HG03571 (cell line): Measurements from ENCODE around the gene COL4A2.
"Not testable (repeated sequence)": the region's sequence is repeated elsewhere in the genome, so short reads cannot be mapped to it uniquely, and the experiment has no call there.

ENCODE experiments used
- ATAC-seq: cut with Tn5 transposase; IDR thresholded peaks from one replicate; pipeline ENCODE4 v1.9.1; 2021; ENCODE audit not compliant: unreplicated experiment

Gene COL4A2

DNA sequence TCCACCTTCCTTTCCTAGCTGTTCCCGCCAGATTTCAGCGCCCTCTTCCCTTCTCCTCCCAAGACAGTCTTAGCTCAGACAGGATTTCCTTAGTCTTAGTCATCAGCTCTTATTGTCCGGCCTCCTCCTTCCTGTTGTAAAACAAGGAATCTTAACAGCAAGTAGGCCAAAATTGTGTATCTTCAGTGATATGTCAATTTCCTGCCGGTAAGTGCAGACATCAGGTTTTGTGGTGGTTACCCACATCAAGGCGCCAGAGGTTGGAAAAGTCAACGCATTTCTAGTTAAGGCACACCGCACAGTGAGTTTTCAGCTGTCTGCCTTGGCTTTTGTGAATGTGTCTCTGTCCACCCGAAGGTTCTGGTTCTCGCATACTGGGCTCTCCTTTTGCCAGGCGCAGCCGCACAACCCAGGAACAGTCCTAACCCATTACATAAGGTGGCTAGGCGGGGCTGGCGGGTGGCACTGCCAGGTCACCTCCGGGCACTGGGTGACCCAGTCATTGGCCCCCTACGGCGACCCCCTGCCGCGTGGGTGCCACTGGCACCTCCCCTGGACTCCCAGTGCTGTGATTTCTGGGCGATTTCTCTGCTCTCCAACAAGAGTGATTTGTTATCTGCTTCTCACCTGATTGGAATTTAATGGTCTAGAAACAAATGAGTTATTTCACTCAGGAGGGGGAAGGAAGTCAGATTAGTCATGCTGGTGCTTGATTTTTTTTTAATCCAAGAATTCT is 12.9 kb downstream of the COL4A2 start:
- ATAC-seq = no peak

DNA sequence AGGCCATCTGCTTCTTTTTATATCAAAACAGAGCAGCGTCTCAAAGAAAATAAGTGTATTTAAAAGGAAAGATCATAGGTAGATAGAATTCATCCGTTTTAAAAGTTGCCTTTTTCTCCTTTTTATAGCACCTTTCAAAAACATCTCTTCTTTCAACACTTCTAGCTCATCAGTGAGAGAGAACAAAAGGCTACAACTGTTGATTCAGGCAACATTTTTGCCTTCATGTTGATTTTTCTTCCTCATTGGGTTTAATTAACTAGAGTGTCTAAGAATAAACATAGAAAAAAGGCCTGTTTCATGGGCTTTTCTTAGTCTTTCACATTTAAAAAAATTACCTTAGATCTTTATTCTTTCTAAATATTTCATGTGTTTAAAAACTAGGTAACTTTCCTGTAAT is 13.6 kb downstream of the COL4A2 start:
- ATAC-seq = no peak

DNA sequence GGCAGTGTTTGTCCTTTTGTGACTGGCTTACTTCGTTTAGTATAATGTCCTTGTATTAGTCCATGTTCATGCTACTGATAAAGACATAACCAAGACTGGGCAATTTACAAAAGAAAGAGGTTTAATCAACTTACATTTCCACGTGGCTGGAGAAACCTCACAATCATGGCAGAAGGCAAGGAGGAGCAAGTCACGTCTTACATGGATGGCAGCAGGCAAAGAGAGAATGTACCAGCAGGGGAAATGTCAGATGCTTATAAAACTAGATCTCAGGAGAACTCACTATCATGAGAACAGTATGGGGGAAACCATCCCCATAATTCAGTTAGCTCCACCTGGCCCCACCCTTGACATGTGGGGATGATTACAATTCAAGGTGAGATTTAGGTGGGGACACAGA is 14.5 kb downstream of the COL4A2 start:
- not testable (repeated sequence) for ATAC-seq

- no peak for ATAC-seq
Measured at GRCh38 chr13:110322126-110322827, 15.2 kb downstream of the COL4A2 start.

GRCh38 chr13:110322828-110323171 is 15.7 kb downstream of the COL4A2 start:
- no peak for ATAC-seq

DNA sequence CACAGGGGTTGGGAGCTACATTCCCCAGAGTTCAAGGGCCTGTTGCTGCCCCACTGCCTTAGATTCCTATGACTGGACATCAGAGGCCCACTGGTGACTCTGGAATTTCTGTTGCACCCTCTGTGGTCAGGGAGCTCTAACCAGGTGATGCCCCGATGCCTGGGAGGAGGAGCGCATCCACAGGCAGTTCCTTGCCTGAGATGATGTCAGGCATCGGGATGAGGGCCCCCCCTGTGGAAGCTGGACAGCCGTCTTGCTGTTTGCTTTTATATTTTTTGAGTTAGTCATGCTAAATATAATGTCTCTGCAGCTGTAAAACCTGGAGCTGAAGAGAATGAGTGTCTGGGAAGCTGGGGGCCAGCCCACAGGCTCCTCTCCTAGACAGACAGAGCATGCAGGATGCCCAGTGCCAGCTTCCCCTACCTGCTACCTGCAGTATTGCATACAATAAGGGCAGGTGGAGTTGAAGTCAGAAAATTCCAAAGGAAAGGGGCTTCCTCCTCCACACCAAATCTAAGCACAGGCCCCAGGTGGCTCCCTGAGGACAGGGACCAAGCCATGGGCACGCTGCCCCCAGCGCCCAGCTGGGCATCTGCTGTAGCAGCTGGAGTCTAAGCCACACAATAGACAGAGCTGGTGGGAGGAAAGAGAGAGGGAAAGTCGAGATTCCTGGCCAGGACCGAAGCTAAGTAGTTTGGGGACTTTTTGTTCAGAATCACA is 16.2 kb downstream of the COL4A2 start:
- ATAC-seq = no peak

DNA sequence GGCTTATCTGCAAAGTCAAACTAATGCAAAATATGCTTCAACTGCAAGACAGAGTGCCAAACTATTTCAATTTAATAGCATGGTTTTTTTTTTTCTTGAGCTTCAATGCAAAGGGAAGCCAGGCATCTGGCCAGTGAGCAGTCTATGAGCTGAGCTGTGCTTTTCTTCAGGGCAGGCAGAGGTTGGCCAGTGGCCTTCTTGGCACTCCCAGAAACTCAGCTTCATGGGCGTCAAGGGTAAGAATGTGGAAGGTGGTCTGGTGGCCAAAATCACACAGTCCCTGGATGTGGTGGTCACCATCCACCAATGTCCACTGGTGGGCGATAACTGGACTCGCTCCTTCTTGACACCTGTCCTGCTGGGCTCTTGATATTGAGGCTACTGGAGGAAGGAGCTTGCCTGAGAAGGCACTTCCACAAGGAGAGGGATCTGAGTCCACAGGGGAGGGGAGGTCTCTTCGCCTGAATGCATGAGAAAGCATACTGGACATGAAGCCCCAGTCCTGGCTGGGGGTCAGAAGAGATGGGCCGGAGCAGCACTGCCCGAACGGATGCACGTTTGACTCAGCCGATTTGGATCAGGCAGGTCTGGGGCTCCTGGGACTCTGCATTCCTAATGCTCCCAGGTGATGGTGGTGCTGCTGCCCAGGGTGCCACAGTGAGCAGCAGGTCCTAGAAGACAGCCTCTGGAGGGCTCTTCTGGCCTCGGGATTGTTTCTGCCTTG is 17.1 kb downstream of the COL4A2 start:
- no peak for ATAC-seq

DNA sequence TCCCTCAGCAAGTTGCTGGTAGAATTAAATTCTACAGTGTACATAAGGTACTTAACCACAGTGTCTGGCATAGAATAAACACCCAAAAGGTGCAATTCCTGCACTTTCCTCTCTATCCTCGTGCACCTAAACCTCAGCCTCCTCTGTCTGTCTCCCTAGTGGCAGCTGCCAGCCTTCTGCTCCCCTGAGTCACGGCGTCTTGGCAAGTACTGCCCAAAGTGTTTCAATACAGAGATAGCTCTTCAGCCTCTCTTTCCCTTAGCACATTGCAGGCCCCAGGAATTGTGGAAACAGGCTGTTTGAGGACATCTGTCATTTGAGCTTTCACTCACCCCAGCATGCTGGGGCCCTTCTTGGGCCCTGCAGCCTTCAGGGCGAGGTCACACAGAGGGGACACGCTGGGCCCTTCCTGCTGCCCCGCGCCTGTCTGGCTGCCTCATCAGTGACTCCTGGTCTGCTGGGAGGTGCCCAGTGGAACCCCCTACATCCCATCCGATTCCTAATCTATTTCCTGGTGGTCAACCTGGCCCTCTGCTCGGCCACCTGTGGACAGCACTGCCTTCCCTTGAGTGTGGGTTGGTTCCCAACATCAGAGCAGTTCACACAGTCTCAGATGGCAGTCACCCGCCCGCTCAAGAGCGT is 19.3 kb downstream of the COL4A2 start:
- no peak for ATAC-seq

- no peak for ATAC-seq
Measured at GRCh38 chr13:110327051-110327721, 20.1 kb downstream of the COL4A2 start.

- ATAC-seq = no peak
Measured at GRCh38 chr13:110328573-110328972, 21.5 kb downstream of the COL4A2 start.

DNA sequence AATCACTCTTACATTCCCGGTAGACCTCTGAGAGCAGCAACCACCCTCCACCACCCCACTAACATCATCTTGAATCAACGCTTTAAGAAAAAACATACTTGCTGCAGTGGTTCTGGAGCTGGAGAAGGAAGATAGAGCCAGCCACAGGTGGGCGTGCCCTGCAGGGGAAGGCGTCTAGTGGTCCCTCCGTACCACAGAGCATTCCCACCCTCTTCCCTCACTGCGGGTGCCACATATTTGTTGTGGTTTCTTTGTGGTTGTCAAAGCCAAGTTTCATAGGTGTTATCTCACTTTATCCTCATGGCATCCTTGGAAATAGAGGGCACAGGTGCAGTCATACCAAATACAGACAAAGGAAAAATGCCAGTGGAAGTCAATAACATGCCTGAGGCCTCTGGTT is 22.2 kb downstream of the COL4A2 start:
- no peak for ATAC-seq

DNA sequence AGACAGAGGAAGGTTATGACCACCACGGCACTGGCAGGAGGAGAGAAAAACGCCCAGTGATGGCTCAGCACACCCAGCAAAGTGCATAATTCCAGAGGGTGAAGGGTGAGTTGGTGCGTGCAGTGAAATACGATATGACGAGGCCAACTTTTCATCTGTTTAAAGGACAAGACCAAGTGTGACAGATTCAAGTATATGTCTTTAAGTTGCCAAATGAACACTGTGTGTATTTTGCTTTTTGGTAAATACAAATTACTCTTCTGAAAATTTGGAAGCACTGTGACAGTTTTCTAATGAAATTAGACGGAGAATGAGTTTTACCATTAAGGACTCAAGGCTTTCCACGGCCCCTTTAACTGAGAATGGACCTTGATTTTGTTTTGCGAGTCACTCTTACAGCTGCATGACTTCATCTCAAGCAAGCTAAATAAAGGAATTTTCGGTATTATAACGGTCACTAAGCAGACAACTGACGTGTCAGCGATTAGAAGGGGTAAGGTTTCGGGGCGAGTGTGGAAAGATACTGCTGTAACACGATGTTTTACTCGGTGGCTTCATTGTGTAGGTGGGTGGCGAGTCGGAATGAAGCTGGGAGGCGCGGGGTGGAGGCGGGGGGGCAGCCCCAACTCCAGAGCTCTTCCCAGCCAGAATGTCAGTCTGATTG is 22.8 kb downstream of the COL4A2 start:
- no peak for ATAC-seq

- no peak for ATAC-seq
Measured at GRCh38 chr13:110330491-110331011, 23.5 kb downstream of the COL4A2 start.

GRCh38 chr13:110331362-110331761 is 24.3 kb downstream of the COL4A2 start:
- no peak for ATAC-seq

DNA sequence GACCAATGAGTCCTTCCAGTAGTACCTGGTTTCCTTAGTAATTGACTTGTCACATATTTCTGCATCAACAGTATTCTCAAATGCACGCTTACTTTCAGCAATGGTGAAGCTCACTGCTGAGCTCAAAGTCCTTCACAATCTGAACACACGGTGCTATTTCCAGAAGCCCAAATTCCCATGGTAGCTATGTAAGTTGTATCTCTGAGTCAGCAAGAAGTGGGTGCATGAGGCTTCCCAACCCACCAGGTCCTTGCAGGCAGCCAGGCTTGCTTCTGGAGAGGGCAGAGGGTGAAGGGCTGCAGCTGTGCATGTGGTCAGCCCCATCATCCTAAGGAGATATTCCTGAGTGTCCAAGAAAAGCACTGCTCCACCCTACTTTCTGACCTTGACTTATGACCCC is 25.7 kb downstream of the COL4A2 start:
- no peak for ATAC-seq

DNA sequence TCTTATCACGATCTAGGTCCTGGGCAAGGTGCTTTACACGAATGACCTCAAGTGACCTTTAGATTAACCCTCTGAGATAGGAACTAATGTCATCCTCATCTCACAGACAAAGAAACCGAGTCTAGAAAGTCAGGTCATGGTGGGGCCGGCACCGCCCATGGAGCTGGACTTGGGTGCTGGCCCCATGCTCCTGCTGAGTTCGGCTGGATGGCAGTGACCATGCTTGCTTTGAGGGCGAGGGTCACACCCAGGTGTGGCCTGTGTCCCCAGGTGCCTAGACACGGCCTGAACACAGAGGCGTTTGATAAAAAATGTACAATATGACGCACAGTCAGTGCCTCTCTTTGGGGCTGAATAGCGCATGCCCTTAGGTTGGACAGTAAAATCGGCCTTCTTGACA is 26.8 kb downstream of the COL4A2 start:
- no peak for ATAC-seq

GRCh38 chr13:110334256-110334655 is 27.2 kb downstream of the COL4A2 start:
- ATAC-seq = no peak

- ATAC-seq = no peak
Measured at GRCh38 chr13:110334841-110335490, 27.9 kb downstream of the COL4A2 start.

- no peak for ATAC-seq
Measured at GRCh38 chr13:110336108-110336507, 29.0 kb downstream of the COL4A2 start.
